Astrocyte (in vitro differentiated cells and primary cell): ENCODE results near the gene ATG101.

ENCODE experiments used
- CTCF ChIP-seq: IDR thresholded peaks from 2 replicates; pipeline ENCODE4 v1.5.1; 2011; ENCODE audit warnings: low read depth, mild to moderate bottlenecking, inconsistent platforms, low read length, moderate library complexity; ENCODE audit not compliant: insufficient read depth
- EZH2 ChIP-seq: IDR thresholded peaks from 2 replicates; pipeline ENCODE4 v1.6.1; 2012; ENCODE audit warnings: mild to moderate bottlenecking, low read length, inconsistent platforms; ENCODE audit not compliant: insufficient read depth

- no peak for TF ChIP-seq EZH2
- no peak for TF ChIP-seq CTCF
These were observed 14.7 kb upstream of the ATG101 start for GRCh38 chr12:52054833-52055730.
